Endothelial cell of umbilical vein (primary cell): ENCODE data around the gene NFIA. TPM values are rescaled to one million over a fixed set of nuclear protein-coding genes. Genes with fewer than 3 reads are reported as not detected.

ENCODE experiments used
- BruUV-seq: library from RNA; stranded (reverse); fragments of 400-500 nt; replicated peaks from 2 replicates; lab custom pipeline; 2021; lab: Mats Ljungman, UMichigan
- CTCF ChIA-PET: fragments of 300-600, 350-600 bp; sonication (Branson Sonifier 250); formaldehyde crosslinking; loops from one replicate; lab custom pipeline; 2021; ENCODE audit warnings: antibody characterized with exemption, inconsistent platforms; lab: Charles Lee
- POLR2A ChIA-PET: fragments of 300-600, 350-600 bp; sonication (Branson Sonifier 250); formaldehyde crosslinking; loops from one replicate; lab custom pipeline; 2021; ENCODE audit warnings: antibody characterized with exemption, inconsistent platforms; lab: Charles Lee
- DNase-seq: peaks from one replicate; pipeline ENCODE4 v3.0.0-alpha.2; 2011; ENCODE audit warnings: low read depth, low spot score
- FAIRE-seq: peaks from 2 replicates; lab custom pipeline; 2011; peaks lifted over from hg19 to GRCh38; lab: Jason Lieb, UNC
- H2AFZ ChIP-seq: 2 replicates; pipeline ENCODE4 v1.6.0; 2012; ENCODE audit warnings: low read depth, low read length, control low read depth, inconsistent platforms
- H3K27ac ChIP-seq: 2 replicates; pipeline ENCODE4 v1.5.1; 2011; ENCODE audit warnings: low read depth, mild to moderate bottlenecking, control low read depth, low read length, moderate library complexity; ENCODE audit not compliant: insufficient read depth
- H3K27me3 ChIP-seq, 2 experiments: 2 replicates each; pipeline versions ENCODE4 v1.6.0 to v1.6.1; 2011; ENCODE audit warnings: low read length in 2 of 2, mixed read lengths in 1 of 2; ENCODE audit not compliant: control insufficient read depth in 2 of 2, insufficient read depth in 2 of 2
- H3K36me3 ChIP-seq, 2 experiments: 2 replicates in 1 of 2; 3 replicates in 1 of 2; pipeline ENCODE4 v1.5.1; 2011; ENCODE audit warnings: low read length in 2 of 2, mild to moderate bottlenecking in 1 of 2, moderate library complexity in 1 of 2; ENCODE audit not compliant: control insufficient read depth in 2 of 2, insufficient read depth in 2 of 2; ENCODE audit errors: extremely low read depth in 1 of 2
- H3K4me1 ChIP-seq: 3 replicates; pipeline ENCODE4 v1.5.1; 2011; ENCODE audit warnings: mild to moderate bottlenecking, low read length; ENCODE audit not compliant: control insufficient read depth, insufficient read depth; ENCODE audit errors: extremely low read depth
- H3K4me2 ChIP-seq: 2 replicates; pipeline ENCODE4 v1.6.1; 2011; ENCODE audit warnings: low read length, control low read depth, mixed read lengths; ENCODE audit not compliant: insufficient read depth
- H3K4me3 ChIP-seq, 3 experiments: fragments of 200-600 bp in 1 of 3; sonication (generic), shearing (Covaris generic) in 1 of 3; replicated peaks in 1 of 3; 2 replicates each; pipeline ENCODE4 v1.5.1; 2011 to 2016; ENCODE audit warnings: control low read depth in 3 of 3, low read length in 3 of 3, mild to moderate bottlenecking in 2 of 3, inconsistent platforms in 1 of 3, low read depth in 1 of 3, moderate library complexity in 1 of 3; ENCODE audit not compliant: insufficient read depth in 1 of 3
- H3K79me2 ChIP-seq: 2 replicates; pipeline ENCODE4 v1.6.0; 2012; ENCODE audit warnings: low read length, inconsistent platforms; ENCODE audit not compliant: control insufficient read depth, insufficient read depth
- H3K9ac ChIP-seq: replicated peaks from 2 replicates; pipeline ENCODE3; 2011; ENCODE audit warnings: low read length, control low read depth; ENCODE audit not compliant: insufficient read depth; ENCODE audit errors: extremely low read depth
- H3K9me1 ChIP-seq: replicated peaks from 3 replicates; pipeline ENCODE4 v1.6.0; 2011; ENCODE audit warnings: mild to moderate bottlenecking, low read length; ENCODE audit not compliant: control insufficient read depth, insufficient read depth; ENCODE audit errors: extremely low read depth
- H3K9me3 ChIP-seq: replicated peaks from 2 replicates; pipeline ENCODE4 v1.5.1; 2012; ENCODE audit warnings: low read length, inconsistent platforms; ENCODE audit not compliant: control insufficient read depth, insufficient read depth
- H4K20me1 ChIP-seq: replicated peaks from 2 replicates; pipeline ENCODE3; 2011; ENCODE audit warnings: mild to moderate bottlenecking, low read length; ENCODE audit not compliant: control insufficient read depth, insufficient read depth; ENCODE audit errors: extremely low read depth
- EZH2 ChIP-seq: IDR thresholded peaks from 2 replicates; pipeline ENCODE4 v1.6.1; 2012; ENCODE audit warnings: borderline replicate concordance, low read depth, mild to moderate bottlenecking, moderate library complexity, low read length, inconsistent platforms; ENCODE audit not compliant: severe bottlenecking
- FOS ChIP-seq: IDR thresholded peaks from 2 replicates; pipeline ENCODE4 v1.6.1; 2011; ENCODE audit warnings: mild to moderate bottlenecking, low read length, moderate library complexity, borderline replicate concordance; ENCODE audit not compliant: insufficient read depth
- GATA2 ChIP-seq: IDR thresholded peaks from 2 replicates; pipeline ENCODE4 v1.7.0; 2011; ENCODE audit warnings: low read depth, mild to moderate bottlenecking, moderate library complexity, mixed read lengths, low read length; ENCODE audit not compliant: insufficient read length, insufficient read depth
- JUN ChIP-seq: IDR thresholded peaks from 2 replicates; pipeline ENCODE4 v1.6.1; 2011; ENCODE audit warnings: borderline replicate concordance, low read depth; ENCODE audit not compliant: insufficient read length, insufficient read depth
- MYC ChIP-seq: IDR thresholded peaks from one replicate; pipeline ENCODE4 v1.6.1; 2011; ENCODE audit warnings: mild to moderate bottlenecking, low read depth, low read length
- POLR2A ChIP-seq: IDR thresholded peaks from 2 replicates; pipeline ENCODE4 v1.6.1; 2012; ENCODE audit warnings: low read depth, mild to moderate bottlenecking, control low read depth, low read length
- POLR2AphosphoS5 ChIP-seq: IDR thresholded peaks from 2 replicates; pipeline ENCODE4 v1.6.1; 2012; ENCODE audit warnings: low read depth, mild to moderate bottlenecking, control low read depth, low read length, moderate library complexity; ENCODE audit not compliant: insufficient read depth
- dilution Hi-C: fragments of 300-500 bp; cut with MboI; formaldehyde crosslinking; loops from one replicate; pipeline ENCODE4 v1.15.0; 2019; ENCODE audit warnings: low sequenced_read_pairs; ENCODE audit not compliant: extremely low pct_ligation_motif_present
- intact Hi-C: fragments of 100-400 bp; cut with micrococcal nuclease; formaldehyde crosslinking; loops from one replicate; pipeline ENCODE4 v1.10.0; 2022
- polyA plus RNA-seq, 4 experiments: library from polyadenylated mRNA; depleted of rRNA in 3 of 4; stranded (reverse) in 3 of 4; unstranded in 1 of 4; fragments of >200 nt; gene quantifications; 2 replicates each; pipeline versions ENCODE4 v1.2.1 to v1.2.3, GENCODE V29; 2011 to 2012; ENCODE audit warnings: missing spikeins in 1 of 4
- total RNA-seq: library from RNA; stranded (reverse); gene quantifications from 2 replicates; pipeline ENCODE4 v1.2.3, GENCODE V29; 2021
- TF ChIP-seq, protein P1 (sequence below), 2 donors: IDR thresholded peaks; 1 replicate in 1 of 2; 2 replicates in 1 of 2; pipeline ENCODE4 v1.5.1; 2011; ENCODE audit warnings: low read length in 2 of 2, mild to moderate bottlenecking in 2 of 2, moderate library complexity in 2 of 2, control low read depth in 1 of 2, inconsistent platforms in 1 of 2, low read depth in 1 of 2; ENCODE audit not compliant: insufficient read depth in 1 of 2; ENCODE audit errors: extremely low read depth in 1 of 2
- TF ChIP-seq, protein P2 (sequence below): IDR thresholded peaks from 2 replicates; pipeline ENCODE4 v1.6.1; 2011; ENCODE audit not compliant: insufficient read depth, insufficient read length

NFIA gene
- total and polyA plus RNA-seq, 2 donors (not counting 3 experiments of a cell fraction or from before 2014, with no cell fraction given) = 25.5 to 47.0 TPM

DNA sequence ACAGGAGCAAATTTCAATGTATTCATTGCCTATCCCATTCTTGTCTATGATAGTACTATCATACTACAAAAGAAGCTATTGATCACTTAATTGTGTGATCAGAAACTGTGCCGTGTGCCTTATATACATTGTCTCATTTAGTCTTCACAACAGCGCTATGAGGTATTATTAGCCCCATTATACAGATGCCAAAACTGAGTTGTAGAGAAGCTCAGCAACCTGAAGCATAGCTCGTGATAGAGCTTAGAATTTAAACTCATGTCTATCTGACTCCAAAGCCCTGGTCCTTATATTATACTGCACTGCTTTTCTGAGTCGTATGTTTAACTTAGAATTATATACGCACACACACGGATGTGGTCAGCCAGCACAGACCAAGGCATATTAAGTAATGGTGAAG lies 315.1 kb downstream of the NFIA start:
- CTCF ChIA-PET = interaction anchor here (1.7 kb wide), 1 partner anchor 13 kb away, joined by 3 read pairs; no protein-coding TSS in a partner anchor
- no peak for FAIRE-seq

More for the DNA sequence above, 315.1 kb downstream of the NFIA start:
- Histone ChIP-seq H3K4me1 (no peaks in the 10 kb centered on the region), H3K4me3 (no peak overlapping the region), H3K27me3 (no peaks in the 10 kb centered on the region), H3K79me2 (no peaks in the 10 kb centered on the region), H3K27ac (no peak overlapping the region), H3K4me2 (no peak overlapping the region), H3K9me3 (no peaks in the 10 kb centered on the region), H2AFZ (no peak overlapping the region), H4K20me1 (no peaks in the 10 kb centered on the region), H3K36me3 (no peaks in the 10 kb centered on the region), H3K9ac (no peak overlapping the region), H3K9me1 (no peaks in the 10 kb centered on the region)
- no TSS peak for BruUV-seq
- dilution Hi-C loops (no loop called here), intact Hi-C loops (no loop called here)
- POLR2A ChIA-PET = no interaction called here
- TF ChIP-seq EZH2 (no peak), POLR2A (no peak), JUN (no peak), GATA2 (no peak), POLR2AphosphoS5 (no peak), FOS (no peak), MYC (no peak)
- TF ChIP-seq, protein P1, sequence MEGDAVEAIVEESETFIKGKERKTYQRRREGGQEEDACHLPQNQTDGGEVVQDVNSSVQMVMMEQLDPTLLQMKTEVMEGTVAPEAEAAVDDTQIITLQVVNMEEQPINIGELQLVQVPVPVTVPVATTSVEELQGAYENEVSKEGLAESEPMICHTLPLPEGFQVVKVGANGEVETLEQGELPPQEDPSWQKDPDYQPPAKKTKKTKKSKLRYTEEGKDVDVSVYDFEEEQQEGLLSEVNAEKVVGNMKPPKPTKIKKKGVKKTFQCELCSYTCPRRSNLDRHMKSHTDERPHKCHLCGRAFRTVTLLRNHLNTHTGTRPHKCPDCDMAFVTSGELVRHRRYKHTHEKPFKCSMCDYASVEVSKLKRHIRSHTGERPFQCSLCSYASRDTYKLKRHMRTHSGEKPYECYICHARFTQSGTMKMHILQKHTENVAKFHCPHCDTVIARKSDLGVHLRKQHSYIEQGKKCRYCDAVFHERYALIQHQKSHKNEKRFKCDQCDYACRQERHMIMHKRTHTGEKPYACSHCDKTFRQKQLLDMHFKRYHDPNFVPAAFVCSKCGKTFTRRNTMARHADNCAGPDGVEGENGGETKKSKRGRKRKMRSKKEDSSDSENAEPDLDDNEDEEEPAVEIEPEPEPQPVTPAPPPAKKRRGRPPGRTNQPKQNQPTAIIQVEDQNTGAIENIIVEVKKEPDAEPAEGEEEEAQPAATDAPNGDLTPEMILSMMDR (IDR thresholded peaks at IDR 0.05; ENCODE audit: extremely low read depth in 1 of 2, insufficient read depth in 1 of 2, low read depth in 1 of 2, low read length in 2 of 2) = no peak
- TF ChIP-seq, protein P2, sequence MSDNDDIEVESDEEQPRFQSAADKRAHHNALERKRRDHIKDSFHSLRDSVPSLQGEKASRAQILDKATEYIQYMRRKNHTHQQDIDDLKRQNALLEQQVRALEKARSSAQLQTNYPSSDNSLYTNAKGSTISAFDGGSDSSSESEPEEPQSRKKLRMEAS = no peak
- DNase-seq = no peak
